K562 (cell line): Measurements from ENCODE around the gene CSNK1A1. TPM values are rescaled to one million over a fixed set of nuclear protein-coding genes. Genes with fewer than 3 reads are reported as not detected.

Experiments
- ATAC-seq: fragments of 200-7000 bp; cut with Tn5 transposase; 3 replicates; pipeline ENCODE4 v1.9.1; 2020; ENCODE audit warnings: moderate library complexity
- BruUV-seq: library from RNA; stranded (reverse); fragments of 400-500 nt; replicated peaks from 2 replicates; lab custom pipeline; 2021; lab: Mats Ljungman, UMichigan
- CTCF ChIA-PET: fragments of 300-600 bp; formaldehyde crosslinking; extraction: SDS; loops from one replicate; lab custom pipeline; 2021; ENCODE audit warnings: low intra/inter-chr PET ratio; lab: Yijun Ruan, JAX
- POLR2A ChIA-PET: fragments of 300-600, 350-650 bp; sonication (Branson Sonifier 250); formaldehyde crosslinking; extraction: SDS; loops from one replicate; lab custom pipeline; 2021; ENCODE audit warnings: antibody characterized with exemption, inconsistent platforms; lab: Yijun Ruan, JAX
- DNase-seq, 4 experiments: peaks; one replicate each; pipeline versions ENCODE4 v3.0.0 to v3.0.0-alpha.2; 2011 to 2018; ENCODE audit warnings: low spot score in 3 of 4, mixed read lengths in 3 of 4; ENCODE audit errors: extremely low read depth in 1 of 4
- FAIRE-seq: peaks from 2 replicates; lab custom pipeline; 2011; peaks lifted over from hg19 to GRCh38; lab: Jason Lieb, UNC
- H2AFZ ChIP-seq: 2 replicates; pipeline ENCODE4 v1.6.0; 2011; ENCODE audit warnings: low read depth, low read length, control low read depth, inconsistent platforms
- H3K27ac ChIP-seq: fragments of 200-600 bp; 3 replicates; pipeline ENCODE4 v1.8.0; 2011; ENCODE audit warnings: low read depth, mild to moderate bottlenecking, control low read depth, inconsistent platforms, low read length, moderate library complexity, mixed read lengths; ENCODE audit errors: extremely low read depth
- H3K27me3 ChIP-seq, 2 experiments: fragments of 300-600 bp in 1 of 2; 2 replicates in 1 of 2; 3 replicates in 1 of 2; pipeline versions ENCODE4 v1.6.0 to v1.8.0; 2011; ENCODE audit warnings: inconsistent platforms in 2 of 2, low read length in 2 of 2, mild to moderate bottlenecking in 1 of 2, mixed read lengths in 1 of 2, moderate library complexity in 1 of 2; ENCODE audit not compliant: control insufficient read depth in 2 of 2, insufficient read depth in 2 of 2
- H3K36me3 ChIP-seq: fragments of 300-600 bp; 3 replicates; pipeline ENCODE4 v1.8.0; 2011; ENCODE audit warnings: mild to moderate bottlenecking, low read length, inconsistent platforms; ENCODE audit not compliant: control insufficient read depth, insufficient read depth
- H3K4me1 ChIP-seq, 2 experiments: fragments of 200-600 bp in 1 of 2; replicated peaks in 1 of 2; 2 replicates in 1 of 2; 3 replicates in 1 of 2; pipeline versions ENCODE4 v1.5.1 to v1.8.0; 2011; ENCODE audit warnings: inconsistent platforms in 2 of 2, low read length in 2 of 2, mild to moderate bottlenecking in 1 of 2, mixed read lengths in 1 of 2, moderate library complexity in 1 of 2; ENCODE audit not compliant: control insufficient read depth in 2 of 2, insufficient read depth in 2 of 2
- H3K4me2 ChIP-seq: 2 replicates; pipeline ENCODE4 v1.6.1; 2011; ENCODE audit warnings: low read length, control low read depth, inconsistent platforms, mixed read lengths; ENCODE audit not compliant: insufficient read depth
- H3K4me3 ChIP-seq: fragments of 200-600 bp; sonication (generic), shearing (Covaris generic); 2 replicates; pipeline ENCODE4 v1.5.1; 2016; ENCODE audit warnings: control low read depth, inconsistent platforms
- H3K79me2 ChIP-seq: fragments of 200-600 bp; 3 replicates; pipeline ENCODE4 v1.8.0; 2011; ENCODE audit warnings: low read length, inconsistent platforms; ENCODE audit not compliant: control insufficient read depth, insufficient read depth
- H3K9ac ChIP-seq, 2 experiments: 2 replicates each; pipeline versions ENCODE4 v1.6.0 to v1.6.1; 2011; ENCODE audit warnings: low read depth in 2 of 2, low read length in 2 of 2, control low read depth in 1 of 2, inconsistent platforms in 1 of 2, mild to moderate bottlenecking in 1 of 2, mixed read lengths in 1 of 2; ENCODE audit not compliant: insufficient read depth in 1 of 2
- H3K9me1 ChIP-seq: one replicate; pipeline ENCODE4 v1.6.0; 2011; ENCODE audit warnings: inconsistent platforms, mild to moderate bottlenecking, low read length, moderate library complexity; ENCODE audit not compliant: control insufficient read depth, insufficient read depth
- H3K9me3 ChIP-seq: replicated peaks from 2 replicates; pipeline ENCODE4 v1.5.1; 2011; ENCODE audit warnings: low read depth, low read length, inconsistent platforms; ENCODE audit not compliant: control insufficient read depth, insufficient read depth
- H4K20me1 ChIP-seq: replicated peaks from 2 replicates; pipeline ENCODE4 v1.6.1; 2011; ENCODE audit warnings: low read length, inconsistent platforms, mixed read lengths; ENCODE audit not compliant: control insufficient read depth, insufficient read depth
- EGR1 ChIP-seq: fragments of 450-650 bp; conservative IDR thresholded peaks from 2 replicates; pipeline ENCODE4 v1.6.1; 2017; ENCODE audit warnings: mild to moderate bottlenecking
- FOXM1 ChIP-seq, 2 experiments: fragments of 450-650 bp in 1 of 2; sonication (generic) in 1 of 2; formaldehyde crosslinking in 1 of 2; IDR thresholded peaks; 2 replicates each; pipeline versions ENCODE4 v1.6.1 to v1.9.0; 2017 to 2022; ENCODE audit warnings: low read depth in 2 of 2, mild to moderate bottlenecking in 2 of 2, missing genetic modification reagents in 1 of 2, moderate library complexity in 1 of 2
- HNRNPL ChIP-seq: fragments of 200-400 bp; formaldehyde crosslinking; IDR thresholded peaks from 2 replicates; pipeline ENCODE4 v1.6.1; 2017; ENCODE audit warnings: low read depth, mild to moderate bottlenecking, low read length
- IRF1 ChIP-seq: sonication (generic); formaldehyde crosslinking; IDR thresholded peaks from 2 replicates; pipeline ENCODE4 v1.8.0; 2022; ENCODE audit warnings: missing genetic modification reagents, mild to moderate bottlenecking, borderline replicate concordance
- MEIS2 ChIP-seq: fragments of 450-650 bp; IDR thresholded peaks from 2 replicates; pipeline ENCODE4 v1.6.1; 2014; ENCODE audit warnings: mild to moderate bottlenecking; ENCODE audit not compliant: partially characterized antibody
- SETDB1 ChIP-seq: IDR thresholded peaks from one replicate; pipeline ENCODE4 v1.6.1; 2012; ENCODE audit warnings: low read length, control low read depth, inconsistent platforms
- SRSF3 ChIP-seq: fragments of 200-400 bp; formaldehyde crosslinking; IDR thresholded peaks from 2 replicates; pipeline ENCODE4 v1.6.1; 2016; ENCODE audit warnings: mild to moderate bottlenecking, low read length, moderate library complexity; ENCODE audit not compliant: insufficient read depth
- ZBTB33 ChIP-seq: sonication (generic); formaldehyde crosslinking; IDR thresholded peaks from 2 replicates; pipeline ENCODE4 v1.8.1; 2023; ENCODE audit warnings: mild to moderate bottlenecking, missing genetic modification reagents
- ZNF165 ChIP-seq: fragments of 250-450 bp; sonication (Bioruptor Pico); IDR thresholded peaks from 2 replicates; pipeline ENCODE4 v1.4.0; 2020; ENCODE audit warnings: borderline replicate concordance
- ZNF766 ChIP-seq: fragments of 200-800 bp; sonication (Bioruptor generic); conservative IDR thresholded peaks from 2 replicates; pipeline ENCODE4 v1.6.1; 2016; ENCODE audit warnings: missing genetic modification characterization, missing compliant biosample characterization
- WGBS: fragments of 100-300 bp; shearing (Covaris generic); methylation state at CpG from one replicate; pipeline ENCODE4 v1.1.6; 2016; ENCODE audit warnings: low coverage, mixed read lengths; ENCODE audit not compliant: insufficient coverage; ENCODE audit errors: missing lambda C conversion rate; 5-methylcytosine and 5-hydroxymethylcytosine counted together
- in situ Hi-C: fragments of 300-500 bp; cut with MboI; formaldehyde crosslinking; loops from 4 replicates; pipeline ENCODE4 v1.15.0; 2018; ENCODE audit warnings: inconsistent platforms, mixed read lengths
- intact Hi-C: fragments of 100-400 bp; cut with micrococcal nuclease; formaldehyde crosslinking; loops from 2 replicates; pipeline ENCODE4 v1.14.2; 2022
- polyA plus RNA-seq, 8 experiments: library from polyadenylated mRNA; depleted of rRNA in 4 of 8; stranded (reverse) in 5 of 8; unstranded in 3 of 8; fragments of >200 nt; fragmentation: Nextera tagmentation in 2 of 8; fragmentation: Illumina TruSeq in 1 of 8; extraction: Ambion mirVana in 2 of 8; extraction: Trizol in 1 of 8; gene quantifications; 2 replicates each; pipeline versions ENCODE4 v1.2.1 to v1.2.3, GENCODE V29; 2011 to 2014; ENCODE audit warnings: inconsistent platforms in 1 of 8, missing spikeins in 1 of 8
- total RNA-seq, 7 experiments: library from RNA; depleted of rRNA in 6 of 7; stranded (reverse); fragments of >200 nt in 6 of 7; fragmentation: Illumina TruSeq in 2 of 7; extraction: Trizol in 2 of 7; gene quantifications; 2 replicates each; pipeline versions ENCODE4 v1.2.1 to v1.2.3, GENCODE V29; 2011 to 2021; ENCODE audit warnings: low replicate concordance in 1 of 7

The CSNK1A1 gene
- total and polyA plus RNA-seq, 9 of the 15 experiments (the other 6 are each of a cell fraction or from before 2014, with no cell fraction given) = 49.1 to 196 (median 154) TPM

GRCh38 chr5:149500922-149501582, 50.2 kb downstream of the CSNK1A1 start:
- in situ Hi-C loops = no loop called here
- no peak for FAIRE-seq
- Histone ChIP-seq H3K27ac (no peak overlapping the region), H3K9me1 (no peaks in the 10 kb centered on the region), H3K9ac (no peak overlapping the region), H3K79me2 (no peaks in the 10 kb centered on the region), H3K4me1 (no peaks in the 10 kb centered on the region), H3K9me3 (no peaks in the 10 kb centered on the region), H3K36me3 (peaks cover 90% of the 10 kb centered on the region), H4K20me1 (no peaks in the 10 kb centered on the region), H3K27me3 (no peaks in the 10 kb centered on the region), H3K4me2 (no peak overlapping the region), H2AFZ (no peak overlapping the region), H3K4me3 (no peak overlapping the region)
- no peak for ATAC-seq
- POLR2A ChIA-PET = interaction anchor here (2.5 kb wide), 1 partner anchor 10 kb away, joined by 7 read pairs; no protein-coding TSS in a partner anchor
- no TSS peak for BruUV-seq
- CTCF ChIA-PET = no interaction called here
- no peak for DNase-seq
- intact Hi-C loops = no loop called here
- 84% methylated on average over 5 of the region's 5 CpGs for WGBS
- no peak for TF ChIP-seq MEIS2
- no peak for TF ChIP-seq HNRNPL
- TF ChIP-seq SETDB1 = no peak
- TF ChIP-seq ZNF165 (CRISPR knock-in tag) = no peak
- no peak for TF ChIP-seq SRSF3
- no peak for TF ChIP-seq ZBTB33 (CRISPR knock-in tag)
- no peak for TF ChIP-seq FOXM1 (IDR thresholded peaks at IDR 0.05; ENCODE audit: low read depth)
- no peak for TF ChIP-seq FOXM1 (CRISPR knock-in tag; IDR thresholded peaks at IDR 0.05; ENCODE audit: low read depth)
- TF ChIP-seq IRF1 (CRISPR knock-in tag) = no peak
- no peak for TF ChIP-seq ZNF766 (CRISPR knock-in tag)
- TF ChIP-seq EGR1 = no peak
